C4-2B (cell line): ENCODE results near the gene P2RY1.
"Not testable (repeated sequence)": the region's sequence is repeated elsewhere in the genome, so short reads cannot be mapped to it uniquely, and the experiment has no call there.

ENCODE experiments used
- H3K27ac ChIP-seq: fragments of 450-650 bp; 2 replicates; pipeline ENCODE4 v1.5.1; 2017
- CTCF ChIP-seq: fragments of 450-650 bp; conservative IDR thresholded peaks from 2 replicates; pipeline ENCODE4 v1.5.1; 2017; ENCODE audit warnings: mild to moderate bottlenecking
- ZFX ChIP-seq: fragments of 450-650 bp; IDR thresholded peaks from 2 replicates; pipeline ENCODE4 v1.6.1; 2017

P2RY1 gene

GRCh38 chr3:152839511-152839910 is 4.6 kb downstream of the P2RY1 start:
- H3K27ac ChIP-seq: no peak overlapping the region
- TF ChIP-seq ZFX: no peak
- TF ChIP-seq CTCF: no peak

- H3K27ac ChIP-seq: no peak overlapping the region
- TF ChIP-seq CTCF: no peak
- TF ChIP-seq ZFX: no peak
Observed at GRCh38 chr3:152841131-152841530, 6.2 kb downstream of the P2RY1 start.

GRCh38 chr3:152842413-152842812 is 7.5 kb downstream of the P2RY1 start:
- TF ChIP-seq ZFX (no peak), CTCF (no peak)
- H3K27ac ChIP-seq: no peak overlapping the region

GRCh38 chr3:152843955-152844354 is 9.0 kb downstream of the P2RY1 start:
- TF ChIP-seq ZFX (no peak), CTCF (no peak)
- H3K27ac ChIP-seq: no peak overlapping the region

GRCh38 chr3:152846572-152847202 is 11.8 kb downstream of the P2RY1 start:
- H3K27ac ChIP-seq: not testable (repeated sequence)

GRCh38 chr3:152847599-152847998 is 12.7 kb downstream of the P2RY1 start:
- not testable (repeated sequence) for H3K27ac ChIP-seq

- TF ChIP-seq CTCF (no peak), ZFX (no peak)
- H3K27ac ChIP-seq: no peak overlapping the region
Observed at GRCh38 chr3:152849996-152850578, 15.2 kb downstream of the P2RY1 start.

- H3K27ac ChIP-seq: no peak overlapping the region
- TF ChIP-seq CTCF (no peak), ZFX (no peak)
Observed at GRCh38 chr3:152853196-152853595, 18.3 kb downstream of the P2RY1 start.
